Hematopoietic multipotent progenitor cell treated with erythropoietin and hydrocortisone succinate and interleukin-3 and kit ligand, for 17 days (in vitro differentiated cells): ENCODE measurements around the gene PHYHIPL.

Source experiments
- DNase-seq: peaks from one replicate; pipeline ENCODE4 v3.0.0-alpha.2; 2015; ENCODE audit warnings: low spot score

Gene PHYHIPL

DNA sequence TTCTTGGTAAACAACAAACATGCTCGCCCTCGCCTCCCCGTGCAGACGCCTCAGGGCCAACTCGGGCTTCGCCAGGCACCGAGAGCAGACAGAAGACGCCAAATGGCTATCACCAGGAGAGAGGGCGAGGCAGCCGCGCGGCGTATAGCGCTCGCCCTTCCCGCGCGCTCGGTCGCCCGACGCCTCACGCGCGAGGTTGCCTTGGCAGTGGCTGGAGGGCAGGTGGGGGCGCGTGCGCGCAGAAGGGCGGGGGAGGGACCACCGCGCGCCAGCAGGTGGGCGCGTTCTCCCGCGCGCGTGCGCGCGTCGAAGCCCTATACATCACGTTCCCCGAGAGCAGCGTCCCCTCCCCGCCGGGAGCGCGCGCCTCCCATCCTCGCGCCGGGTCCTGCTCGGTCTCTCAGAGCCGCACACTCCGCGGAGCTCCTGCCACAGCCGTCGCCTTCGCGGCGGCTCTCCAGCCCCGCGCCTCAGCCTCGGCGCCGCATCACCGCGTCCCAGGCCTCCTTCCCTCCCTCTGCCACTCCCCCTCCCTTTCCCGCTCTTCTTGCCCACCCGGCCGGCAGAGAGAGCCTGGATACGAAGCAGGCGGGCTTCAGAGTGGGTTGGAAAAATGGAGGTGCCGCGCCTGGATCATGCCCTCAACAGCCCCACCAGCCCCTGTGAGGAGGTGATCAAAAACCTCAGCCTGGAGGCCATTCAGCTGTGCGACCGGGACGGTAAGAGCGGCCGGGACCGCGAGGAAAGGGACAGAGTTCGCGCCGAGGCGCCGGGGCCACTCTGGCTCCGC is at the start of gene PHYHIPL:
Gene PHYHIPL (plus strand): TSS at position 403 of the 790 bp plus-strand sequence. CDS start 211 bp downstream, at position 614.
- no peak for DNase-seq

DNA sequence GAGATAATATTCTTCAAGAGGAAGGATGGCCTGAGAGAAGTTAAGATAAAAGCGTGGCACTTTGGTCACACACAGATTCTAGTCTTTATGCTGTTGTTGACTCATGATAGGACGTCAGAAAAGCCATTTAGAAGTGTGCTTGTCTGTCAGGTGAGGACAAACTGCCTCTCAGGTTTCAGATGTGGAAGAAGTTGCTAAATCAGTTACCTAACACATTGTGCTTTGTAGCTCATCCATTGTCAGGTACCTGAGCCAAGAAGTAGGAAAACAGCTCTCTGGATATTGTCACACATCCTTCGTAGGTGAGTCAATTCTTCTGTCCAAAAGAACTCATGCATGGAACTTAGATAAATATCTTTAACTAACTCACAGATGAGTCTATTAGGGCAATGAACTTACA is 49.5 kb upstream of the PHYHIPL start:
- no peak for DNase-seq

DNA sequence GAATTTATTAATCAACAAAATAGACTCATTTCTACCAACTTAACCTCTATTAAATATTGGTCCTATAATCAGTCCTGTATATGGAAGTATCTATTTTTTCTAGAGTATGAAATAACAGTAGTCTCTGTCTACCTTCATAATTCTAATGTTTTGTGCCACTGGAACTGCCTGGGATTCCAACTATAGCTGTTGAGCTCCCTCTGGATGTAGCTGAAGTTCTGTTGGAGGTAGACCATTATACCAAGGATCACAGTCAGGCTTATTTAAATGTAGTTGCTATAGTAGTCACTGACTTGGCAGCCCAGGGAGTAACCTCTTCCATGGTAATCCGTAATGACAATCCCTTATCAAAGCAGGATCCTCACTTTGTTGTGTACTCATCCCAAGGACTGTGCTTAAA is 48.5 kb upstream of the PHYHIPL start:
- no peak for DNase-seq

DNA sequence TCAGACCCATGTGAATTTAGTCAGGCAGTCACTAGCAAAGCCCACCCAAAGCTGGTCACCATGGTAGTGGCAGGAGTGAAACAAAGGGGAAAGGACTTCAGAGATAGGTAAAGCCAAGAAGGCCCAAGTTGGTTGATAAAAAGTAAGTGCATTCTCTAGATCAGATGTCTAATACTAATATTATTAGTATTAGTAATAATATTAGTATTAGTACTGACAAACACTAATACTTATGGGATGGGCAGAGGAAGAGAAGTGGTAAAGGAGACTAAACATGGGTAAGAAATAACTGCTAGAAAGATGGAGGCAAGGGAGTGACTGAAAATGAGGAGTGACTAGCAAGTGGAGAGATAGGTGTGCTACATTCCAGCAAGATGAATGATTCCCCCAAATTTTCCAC is 46.6 kb upstream of the PHYHIPL start:
- DNase-seq = no peak

DNA sequence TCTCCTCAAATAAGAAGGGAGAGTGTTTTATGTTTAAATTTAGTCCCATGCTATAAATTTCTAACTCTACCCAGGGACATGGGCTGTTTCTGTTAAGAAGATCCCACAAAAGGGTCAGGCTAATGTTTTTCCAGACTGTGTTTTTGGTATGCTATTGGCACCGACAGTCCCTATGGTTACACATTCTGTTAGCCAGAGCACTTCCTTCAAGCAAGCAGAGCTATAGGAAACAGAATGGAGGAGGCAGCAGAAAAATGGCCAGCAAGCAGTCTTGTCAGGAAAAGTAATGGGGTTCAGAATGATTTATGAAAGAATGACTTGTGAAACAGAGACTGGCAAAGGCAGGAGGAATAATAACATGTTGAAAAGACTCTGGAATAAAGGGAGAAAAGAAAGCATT is 44.8 kb upstream of the PHYHIPL start:
- DNase-seq = no peak

DNA sequence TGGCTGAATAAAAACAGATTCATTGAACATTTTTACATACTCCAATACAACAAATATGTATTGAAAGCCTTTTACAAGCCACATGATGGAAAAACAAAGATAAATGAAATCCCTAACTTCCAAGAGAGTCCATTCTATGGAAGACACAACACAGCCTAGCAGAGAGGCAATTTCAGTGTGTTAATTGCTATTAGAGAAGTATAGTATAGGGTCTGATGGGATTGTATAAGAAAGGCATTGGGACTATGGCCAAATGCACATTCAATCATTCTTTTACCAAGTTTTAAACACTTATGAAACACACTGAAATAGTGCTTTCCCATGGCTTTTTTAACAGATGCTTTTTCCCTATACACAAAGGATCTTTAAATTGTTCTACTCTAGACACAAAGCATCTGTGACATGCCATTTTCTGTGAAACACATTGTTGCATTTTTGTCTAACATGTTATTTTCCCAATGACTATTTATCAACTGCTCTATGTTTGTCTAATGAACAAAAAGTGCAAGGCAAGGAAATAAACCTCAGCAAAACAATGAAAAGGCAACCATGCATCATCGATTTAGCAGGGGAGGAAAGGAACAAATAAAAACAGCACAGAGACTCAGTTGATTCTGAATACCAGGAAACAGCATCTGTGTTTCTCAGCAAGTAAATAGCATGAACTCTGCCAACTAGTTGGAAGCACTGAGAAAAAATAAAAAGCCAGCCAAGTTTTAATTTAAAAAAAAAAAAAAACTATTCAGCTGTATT is 42.4 kb upstream of the PHYHIPL start:
- DNase-seq = no peak

DNA sequence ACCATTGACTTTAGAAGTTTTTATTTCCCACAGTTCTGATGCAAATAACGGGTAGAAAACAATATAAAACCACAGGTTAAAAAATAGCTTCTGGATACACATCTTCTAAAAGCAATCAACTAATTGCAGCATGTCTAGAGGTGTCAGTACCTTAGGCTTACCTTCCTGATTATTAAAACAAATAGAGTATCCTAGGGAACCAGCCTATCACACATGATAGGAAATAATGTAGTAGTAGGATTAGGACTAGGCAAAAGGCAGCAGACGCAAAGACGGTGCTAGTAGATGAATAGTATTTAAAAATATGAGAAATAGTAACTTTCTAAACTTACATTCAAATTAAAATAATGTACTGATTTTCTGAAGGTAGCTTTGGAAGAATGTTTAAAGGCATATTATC is 41.7 kb upstream of the PHYHIPL start:
- no peak for DNase-seq

DNA sequence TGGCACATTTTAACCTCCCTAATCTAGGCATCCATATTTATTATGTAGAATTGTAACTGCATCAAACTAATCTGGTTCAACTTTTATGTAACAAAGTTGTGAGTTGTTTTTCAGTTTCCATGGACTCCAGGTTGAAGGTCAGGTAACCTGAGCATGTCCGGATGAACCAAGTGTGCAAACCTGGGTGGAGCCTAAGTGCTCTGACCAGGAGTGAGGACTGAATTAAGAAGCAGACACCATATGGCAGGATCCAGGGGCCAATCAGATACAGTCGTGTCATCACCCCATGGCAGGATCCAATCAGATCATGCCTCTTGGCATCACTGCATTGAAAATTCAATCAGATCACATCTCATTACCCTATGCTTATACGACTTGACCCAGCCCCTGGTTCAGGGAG is 41.2 kb upstream of the PHYHIPL start:
- no peak for DNase-seq

DNA sequence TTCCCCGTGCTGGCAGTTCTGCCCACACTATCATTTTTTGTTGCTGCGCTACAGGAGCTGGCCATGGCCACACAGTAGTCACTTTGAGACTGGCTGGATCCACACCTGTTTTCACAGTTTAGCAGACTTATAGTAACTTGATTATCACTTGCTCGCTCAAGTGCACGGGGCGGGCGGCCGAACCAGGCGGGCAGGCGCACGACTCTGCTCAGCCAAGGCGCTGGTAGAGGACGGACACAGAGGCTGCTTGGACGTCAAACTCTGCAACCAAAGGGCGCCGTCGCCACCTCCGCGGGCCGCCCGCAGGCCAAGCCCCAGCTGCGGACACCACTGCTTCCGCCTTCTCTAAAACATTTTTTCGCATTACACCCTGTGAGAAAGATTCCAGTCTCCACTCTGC is 38.4 kb upstream of the PHYHIPL start:
- no peak for DNase-seq

DNA sequence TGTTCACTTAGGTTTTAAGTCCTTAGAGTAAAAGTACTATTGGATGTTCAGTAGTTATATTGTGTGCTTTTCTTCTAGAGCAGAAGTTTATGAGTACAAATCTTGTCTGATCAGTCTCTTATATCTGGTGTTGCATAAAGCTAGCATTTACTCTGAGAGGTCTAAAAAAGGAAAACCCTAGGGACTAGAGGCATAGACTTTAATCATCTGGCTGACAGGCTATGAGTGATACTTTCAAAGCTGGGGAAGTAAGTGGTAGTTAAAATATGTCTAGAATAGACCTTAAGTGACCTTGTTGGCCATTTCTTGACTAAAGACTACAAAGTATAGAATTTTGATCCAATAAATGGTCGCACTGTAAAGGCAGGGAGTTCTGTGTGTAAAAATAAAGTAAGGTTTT is 32.9 kb upstream of the PHYHIPL start:
- no peak for DNase-seq

DNA sequence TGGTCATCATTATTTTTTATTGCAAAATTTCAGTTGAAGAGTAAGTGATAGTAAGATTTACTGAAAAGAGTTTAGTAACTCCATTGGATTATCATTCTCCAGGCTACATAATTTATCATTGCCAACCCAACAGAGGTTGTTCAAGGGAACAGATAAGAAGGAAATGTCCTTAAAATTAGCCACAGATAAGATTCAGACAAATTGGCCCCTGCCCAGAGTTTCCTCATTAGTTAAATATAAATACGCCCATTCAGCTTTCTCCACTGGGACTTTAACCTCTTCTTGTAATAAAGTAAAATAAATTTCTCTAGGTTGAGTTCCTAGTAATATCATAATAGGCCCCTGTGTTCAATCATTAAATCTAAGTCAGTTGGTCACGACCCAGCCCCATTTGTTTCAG is 27.7 kb upstream of the PHYHIPL start:
- no peak for DNase-seq

DNA sequence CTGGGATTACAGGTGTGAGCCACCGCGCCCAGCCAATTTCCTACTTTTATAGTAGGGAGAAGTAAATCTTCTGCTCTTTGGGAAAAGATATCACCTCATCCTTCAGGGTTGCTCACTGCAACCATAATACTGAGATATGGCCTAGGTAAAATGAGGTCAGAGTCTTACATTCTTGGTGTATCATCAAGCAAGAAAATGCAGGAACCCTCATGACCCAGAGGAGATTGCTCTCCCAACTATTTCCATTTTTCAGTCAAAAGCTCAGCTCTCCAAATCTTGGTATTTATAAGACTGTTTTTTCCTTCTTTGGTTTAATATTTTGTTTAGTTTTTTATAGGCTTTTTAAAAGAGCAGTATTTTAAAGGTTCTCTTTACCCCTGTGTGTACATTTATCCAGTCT is 20.9 kb upstream of the PHYHIPL start:
- no peak for DNase-seq

DNA sequence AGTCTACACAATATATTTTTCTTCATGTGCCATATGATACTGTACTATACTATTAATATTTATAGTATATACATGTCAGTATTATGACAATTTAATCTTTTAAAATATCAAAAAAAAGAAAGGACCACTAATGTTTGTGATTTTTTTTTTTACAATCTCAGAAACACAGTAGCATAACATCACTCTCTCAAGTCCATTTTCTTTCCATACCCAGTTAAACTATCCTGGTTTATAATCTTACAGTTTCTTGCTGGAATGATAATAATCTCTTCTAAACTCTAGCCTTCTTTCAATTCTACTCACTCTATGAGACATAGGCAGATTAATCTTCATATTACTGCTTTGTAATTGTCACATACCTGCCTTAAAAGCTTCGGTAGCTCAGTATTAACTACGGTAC is 8.9 kb upstream of the PHYHIPL start:
- DNase-seq = no peak

DNA sequence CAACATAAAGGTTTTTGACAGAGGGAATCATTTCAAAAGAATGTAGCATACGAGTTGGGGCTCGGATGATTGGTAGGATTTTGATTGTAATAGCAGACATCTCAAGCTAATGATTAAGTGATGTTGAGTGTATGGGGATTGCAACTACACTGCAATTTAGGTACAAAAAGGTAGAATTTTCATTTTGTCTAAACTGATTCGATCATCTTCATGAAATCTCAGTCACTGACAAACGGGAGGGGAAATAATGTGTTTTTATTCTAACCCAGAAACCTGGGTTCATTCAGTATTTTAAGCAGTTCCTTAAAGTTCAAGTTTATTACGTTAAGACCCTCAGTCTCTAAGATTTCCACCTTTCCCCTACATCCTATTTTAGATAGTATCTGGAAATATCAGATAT is 3.9 kb upstream of the PHYHIPL start:
- no peak for DNase-seq

DNA sequence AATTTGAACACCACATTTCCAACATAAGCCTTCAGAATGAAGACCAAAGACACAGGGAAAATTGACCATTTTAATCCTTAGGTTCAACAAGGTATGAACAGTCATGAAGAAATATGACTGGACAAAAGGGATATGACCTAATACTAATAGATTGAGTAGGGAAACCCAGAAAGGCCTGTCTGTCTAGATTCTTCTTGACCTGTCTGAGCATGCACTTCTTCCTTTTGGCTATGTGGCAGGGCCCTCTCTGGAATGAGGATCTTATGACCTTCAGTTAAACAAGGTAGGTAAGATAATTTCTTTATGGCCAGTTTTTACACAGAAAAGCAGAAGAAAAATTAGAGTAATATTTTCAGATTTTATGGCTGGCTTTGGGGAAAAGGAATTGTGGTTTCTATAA is 3.0 kb upstream of the PHYHIPL start:
- no peak for DNase-seq

DNA sequence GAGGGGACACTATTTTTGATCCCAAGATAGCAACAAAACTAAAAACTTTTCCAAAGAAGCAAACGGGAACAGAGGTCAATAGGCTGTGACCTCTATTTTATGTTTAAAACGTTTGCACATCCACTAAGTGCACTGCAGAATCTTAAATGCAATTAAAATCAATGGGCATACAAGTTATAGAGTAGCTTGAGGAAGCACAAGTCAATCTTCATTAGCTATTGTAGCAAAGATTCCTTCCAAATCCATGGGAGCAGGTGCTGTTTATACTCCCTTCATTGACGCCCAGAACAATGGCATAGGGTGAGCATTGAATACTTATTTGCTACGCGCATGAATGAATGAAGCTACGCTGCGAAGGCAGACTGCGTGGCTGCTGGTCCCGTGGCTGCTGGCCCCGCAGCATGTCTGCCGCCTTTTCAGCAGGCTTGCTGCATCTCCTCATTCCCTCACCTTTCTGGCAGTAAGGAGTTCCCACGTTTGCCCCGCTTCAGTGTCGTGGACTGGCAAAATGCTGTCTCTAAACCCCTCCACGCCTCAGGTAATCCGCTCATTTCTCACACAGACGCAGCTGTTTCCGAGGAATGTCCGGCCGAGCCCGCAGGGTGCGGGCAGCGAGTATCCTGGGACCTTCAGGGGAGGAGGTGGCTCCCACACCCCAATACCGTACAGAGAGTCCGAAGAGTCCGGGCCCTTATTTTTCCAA is 754 bp upstream of the PHYHIPL start:
- DNase-seq = no peak

DNA sequence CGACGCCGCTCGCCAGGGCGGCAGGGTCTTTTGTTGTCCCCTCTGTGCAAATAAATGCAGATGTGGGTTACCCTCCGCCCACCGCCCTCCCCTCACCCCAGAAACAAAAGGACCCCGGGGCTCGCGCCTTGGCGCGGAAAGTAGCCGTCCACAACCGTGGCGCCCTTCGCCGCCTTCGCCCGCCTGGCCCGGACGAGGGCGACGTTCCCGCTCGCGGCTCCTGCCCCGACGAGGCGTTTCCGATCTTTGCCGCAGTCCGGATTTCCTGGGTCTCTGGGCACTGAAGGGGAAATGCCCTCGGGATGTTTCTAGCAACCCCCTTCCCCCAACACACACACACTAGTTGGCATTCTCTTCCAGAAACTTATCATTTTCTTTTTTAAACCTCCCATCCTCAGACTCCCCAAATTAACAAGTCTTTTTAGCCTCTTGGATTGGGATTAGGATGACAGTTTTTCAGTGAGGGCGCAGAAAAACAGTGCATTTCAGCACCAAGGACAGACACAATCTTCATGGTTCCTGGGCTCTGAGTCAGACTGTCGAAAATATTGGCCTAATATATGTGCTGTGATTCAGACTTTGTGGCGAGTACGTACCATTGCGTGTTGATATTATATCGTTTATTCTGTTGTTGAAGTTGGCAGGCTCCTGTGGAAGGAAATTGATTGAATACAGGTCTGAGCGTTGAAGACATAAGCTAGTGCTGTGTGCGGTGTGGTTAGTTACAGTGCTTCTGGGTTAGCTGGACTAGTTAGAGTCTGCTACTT is 771 bp downstream of the PHYHIPL start:
- DNase-seq = no peak

DNA sequence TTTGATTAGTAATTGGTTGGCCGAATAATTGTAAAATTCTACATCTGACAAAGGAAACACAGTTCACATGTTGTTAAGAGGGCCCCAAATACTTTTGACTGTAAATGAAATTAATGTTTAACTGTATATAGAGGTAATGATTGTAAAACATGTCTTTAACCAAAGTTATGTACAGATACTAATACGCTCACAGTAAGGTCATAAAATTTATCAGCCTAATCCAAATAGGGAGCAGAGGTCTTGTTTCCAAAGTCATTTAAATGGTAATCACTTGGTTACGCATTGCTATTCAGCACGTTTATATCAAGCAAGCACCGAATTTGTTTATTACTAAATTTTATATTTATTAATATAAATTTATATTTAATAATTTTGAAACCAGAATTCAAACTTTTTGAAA is 1.4 kb downstream of the PHYHIPL start:
- DNase-seq = no peak

DNA sequence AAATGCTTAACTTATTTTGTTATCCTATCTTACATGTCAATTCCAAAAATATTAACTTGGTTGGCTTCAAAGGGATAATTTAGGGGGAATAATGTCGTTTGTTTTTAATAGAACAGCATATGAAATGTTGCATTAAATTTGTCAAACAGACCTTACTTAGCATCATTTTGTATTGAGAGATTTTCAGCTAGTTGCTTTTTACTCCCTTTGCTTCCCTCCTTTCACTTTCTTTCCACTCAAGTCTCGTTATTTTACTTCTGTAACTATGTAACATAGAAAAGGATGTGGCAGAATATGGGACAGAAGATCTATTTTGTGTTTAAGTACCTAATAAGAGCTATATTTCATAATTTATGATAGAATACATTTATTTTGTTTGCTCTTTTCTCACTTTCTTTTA is 2.6 kb downstream of the PHYHIPL start:
- DNase-seq = no peak

DNA sequence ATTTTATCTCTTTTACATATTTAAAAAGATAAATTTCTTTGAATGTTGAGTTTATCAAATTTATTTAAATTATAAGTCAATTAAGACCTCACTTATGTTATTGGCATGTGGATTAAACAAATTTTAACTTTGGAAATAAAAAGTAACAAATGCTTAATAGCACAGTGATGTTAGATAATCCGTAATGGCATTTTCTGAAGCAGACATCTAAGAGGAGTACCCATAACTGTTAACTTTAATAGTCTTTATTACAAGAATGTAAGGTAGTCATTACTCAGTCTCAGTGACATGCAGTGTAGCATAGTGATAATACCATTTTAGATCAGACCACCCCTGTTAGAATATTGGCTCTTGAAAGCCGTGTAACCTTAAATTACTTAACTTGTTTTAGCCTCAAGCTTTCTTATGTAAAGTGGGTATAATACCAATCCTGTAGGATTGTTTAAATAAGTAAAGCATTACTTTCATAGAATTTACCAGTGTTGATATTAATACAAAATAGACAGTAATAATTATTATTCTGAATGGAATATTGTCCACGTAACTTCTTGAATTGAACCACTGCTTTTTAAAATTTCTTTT is 4.3 kb downstream of the PHYHIPL start:
- DNase-seq = no peak

DNA sequence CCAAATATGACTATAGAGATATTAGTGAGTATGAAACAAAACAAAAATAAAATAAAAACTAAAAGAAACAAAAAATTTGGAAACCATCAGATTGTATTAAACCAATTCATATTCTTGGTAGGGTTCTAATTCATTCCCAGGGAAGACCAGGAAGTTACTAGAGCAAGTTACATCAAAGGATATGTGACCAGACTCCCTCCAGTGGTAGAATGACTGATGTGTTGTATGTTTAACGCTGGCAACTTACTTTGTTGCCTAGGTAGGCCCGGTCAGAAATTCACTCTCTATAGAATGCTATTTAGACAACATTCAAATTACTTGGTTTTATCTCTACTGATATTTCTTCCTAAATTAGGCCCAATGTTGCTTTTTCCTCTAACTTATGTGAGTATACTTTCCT is 5.2 kb downstream of the PHYHIPL start:
- no peak for DNase-seq

DNA sequence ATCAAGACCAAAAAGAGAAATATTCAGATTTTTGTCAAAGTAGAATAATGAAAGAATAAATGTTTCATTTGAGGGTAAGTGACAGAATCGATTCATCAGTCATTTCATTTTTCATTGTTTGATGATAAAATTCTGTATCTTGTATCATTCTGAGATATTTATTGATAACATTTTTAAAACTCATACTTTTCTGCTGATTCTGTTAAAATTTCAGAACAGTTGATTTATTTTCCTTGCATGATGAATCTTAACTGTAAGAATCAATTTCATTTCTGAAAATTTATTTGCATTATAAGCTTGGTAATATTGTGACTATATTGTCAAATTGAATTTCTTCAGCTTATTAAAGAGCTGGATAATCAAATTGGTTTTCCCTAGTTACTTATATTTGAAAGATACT is 13.9 kb downstream of the PHYHIPL start:
- DNase-seq = no peak
